PFSK-1 (cell line): ENCODE data around the gene UBXN2A.

Experiments
- FOXP2 ChIP-seq: optimal IDR thresholded peaks from 2 replicates; pipeline ENCODE3; 2011; ENCODE audit warnings: borderline replicate concordance, control low read depth, inconsistent platforms; ENCODE audit not compliant: insufficient read depth; ENCODE audit errors: extremely low read length, extremely low read depth
- POLR2AphosphoS5 ChIP-seq: IDR thresholded peaks from 2 replicates; pipeline ENCODE4 v1.6.1; 2012; ENCODE audit warnings: low read depth, mild to moderate bottlenecking, control low read depth, low read length, moderate library complexity
- REST ChIP-seq, 2 experiments: IDR thresholded peaks; 2 replicates each; pipeline versions ENCODE4 v1.6.1 to v1.8.0; 2011 to 2012; ENCODE audit warnings: low read depth in 2 of 2, low read length in 2 of 2, control low read depth in 1 of 2, inconsistent platforms in 1 of 2, mild to moderate bottlenecking in 1 of 2, moderate library complexity in 1 of 2; ENCODE audit not compliant: insufficient read depth in 1 of 2
- SIN3A ChIP-seq: IDR thresholded peaks from 2 replicates; pipeline ENCODE4 v1.6.1; 2012; ENCODE audit warnings: mild to moderate bottlenecking, low read length, moderate library complexity, borderline replicate concordance; ENCODE audit not compliant: insufficient read depth
- TAF1 ChIP-seq: IDR thresholded peaks from 2 replicates; pipeline ENCODE4 v1.6.1; 2012; ENCODE audit warnings: low read length, control low read depth, borderline replicate concordance; ENCODE audit not compliant: insufficient read depth

Gene UBXN2A

GRCh38 chr2:24019729-24020128, 79.5 kb downstream of the UBXN2A start:
- TF ChIP-seq FOXP2 (no peak), POLR2AphosphoS5 (no peak), SIN3A (no peak), TAF1 (no peak), REST (IDR thresholded peaks at IDR 0.05; ENCODE audit: insufficient read depth in 1 of 2, low read depth in 2 of 2, low read length in 2 of 2) (no peak)

- TF ChIP-seq POLR2AphosphoS5 (no peak), SIN3A (no peak), FOXP2 (no peak)
Observed at GRCh38 chr2:24020244-24020643, 80.0 kb downstream of the UBXN2A start.

- TF ChIP-seq FOXP2 (no peak), SIN3A (no peak), TAF1 (no peak), POLR2AphosphoS5 (no peak)
Observed at GRCh38 chr2:24021122-24021998, 81.1 kb downstream of the UBXN2A start.

- TF ChIP-seq SIN3A (no peak), POLR2AphosphoS5 (no peak), FOXP2 (no peak), TAF1 (no peak), REST (IDR thresholded peaks at IDR 0.05; ENCODE audit: insufficient read depth in 1 of 2, low read depth in 2 of 2, low read length in 2 of 2) (no peak)
Observed at GRCh38 chr2:24022324-24022974, 82.2 kb downstream of the UBXN2A start.

GRCh38 chr2:24022975-24023575, 82.8 kb downstream of the UBXN2A start:
- TF ChIP-seq TAF1 (no peak), POLR2AphosphoS5 (no peak), FOXP2 (no peak), SIN3A (no peak), REST (IDR thresholded peaks at IDR 0.05; ENCODE audit: insufficient read depth in 1 of 2, low read depth in 2 of 2, low read length in 2 of 2) (no peak)
